ENCODE results near the gene SUMO3. TPM values are rescaled to one million over a fixed set of nuclear protein-coding genes. Genes with fewer than 3 reads are reported as not detected.

The SUMO3 gene
- total RNA-seq, 1 donor from 2014 or later = 58.7 TPM

GRCh38 chr21:44779417-44780136, 38.3 kb downstream of the SUMO3 start:
- DNase-seq (ENCODE audit: low read depth) = no peak
- H3K4me3 ChIP-seq (ENCODE audit: low read depth, low read length) = no peak overlapping the region
- no peak for TF ChIP-seq CTCF (conservative IDR thresholded peaks at IDR 0.05; ENCODE audit: low read depth, low read length)

GRCh38 chr21:44778983-44779382, 38.9 kb downstream of the SUMO3 start:
- DNase-seq (ENCODE audit: low read depth) = no peak
- H3K4me3 ChIP-seq (ENCODE audit: low read depth, low read length) = no peak overlapping the region
- no peak for TF ChIP-seq CTCF (conservative IDR thresholded peaks at IDR 0.05; ENCODE audit: low read depth, low read length)

- TF ChIP-seq CTCF (conservative IDR thresholded peaks at IDR 0.05; ENCODE audit: low read depth, low read length) = no peak
- no peak overlapping the region for H3K4me3 ChIP-seq (ENCODE audit: low read depth, low read length)
- DNase-seq (ENCODE audit: low read depth) = no peak
Observed at GRCh38 chr21:44778499-44778911, 39.4 kb downstream of the SUMO3 start.

- no peak overlapping the region for H3K4me3 ChIP-seq (ENCODE audit: low read depth, low read length)
- no peak for DNase-seq (ENCODE audit: low read depth)
- TF ChIP-seq CTCF (conservative IDR thresholded peaks at IDR 0.05; ENCODE audit: low read depth, low read length) = no peak
Observed at GRCh38 chr21:44778094-44778493, 39.8 kb downstream of the SUMO3 start.

GRCh38 chr21:44774972-44775371, 42.9 kb downstream of the SUMO3 start:
- TF ChIP-seq CTCF (conservative IDR thresholded peaks at IDR 0.05; ENCODE audit: low read depth, low read length) = no peak
- no peak overlapping the region for H3K4me3 ChIP-seq (ENCODE audit: low read depth, low read length)

GRCh38 chr21:44773291-44773932, 44.5 kb downstream of the SUMO3 start:
- DNase-seq (ENCODE audit: low read depth) = peak; percentile 37
- no peak for TF ChIP-seq CTCF (conservative IDR thresholded peaks at IDR 0.05; ENCODE audit: low read depth, low read length)
- H3K4me3 ChIP-seq (ENCODE audit: low read depth, low read length) = no peak overlapping the region

More at GRCh38 chr21:44774972-44775371, 42.9 kb downstream of the SUMO3 start:
- no peak for DNase-seq (ENCODE audit: low read depth)
